ENCODE data around the gene TMUB1.

DNA sequence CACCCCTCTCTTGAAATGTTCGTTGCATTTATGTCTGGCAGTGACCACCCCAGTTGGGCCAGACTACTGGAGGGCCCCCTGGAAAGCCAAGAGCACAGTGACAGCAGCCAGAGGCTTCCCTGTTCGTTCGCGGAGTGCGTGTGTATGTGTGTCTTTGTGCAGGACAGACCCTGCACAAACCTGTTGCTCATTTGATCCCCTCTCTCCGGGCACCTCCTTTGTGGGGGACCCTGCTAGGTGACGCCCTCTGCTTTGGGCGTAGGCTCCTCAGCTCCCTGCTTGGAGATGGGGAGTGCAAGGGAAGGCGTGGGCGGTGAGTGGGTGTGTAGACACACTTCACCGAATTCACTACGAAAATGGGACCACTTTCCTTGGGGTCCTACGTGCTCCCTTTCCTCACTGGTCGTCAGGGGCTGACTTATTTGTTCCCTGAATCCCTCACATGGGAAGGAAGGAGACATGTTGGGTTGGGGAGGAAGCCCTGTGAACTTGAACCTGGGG, 41.7 kb upstream of the TMUB1 start:
- TF ChIP-seq BCL6 (CRISPR knock-in tag; IDR thresholded peaks at IDR 0.05) (no peak), DPF2 (IDR thresholded peaks at IDR 0.05) (no peak), POLR3A (IDR thresholded peaks at IDR 0.05; ENCODE audit: borderline replicate concordance, extremely low read depth, insufficient read depth, insufficient read length) (no peak), CREB1 (IDR thresholded peaks at IDR 0.05) (no peak), CREB1 (CRISPR knock-in tag; IDR thresholded peaks at IDR 0.05) (no peak), ZC3H4 (CRISPR knock-in tag; IDR thresholded peaks at IDR 0.05; ENCODE audit: borderline replicate concordance) (no peak), MTA3 (IDR thresholded peaks at IDR 0.05; ENCODE audit: borderline replicate concordance) (no peak), BHLHE40 (IDR thresholded peaks at IDR 0.05; ENCODE audit: low read length) (no peak)
- TF ChIP-seq, protein P1, sequence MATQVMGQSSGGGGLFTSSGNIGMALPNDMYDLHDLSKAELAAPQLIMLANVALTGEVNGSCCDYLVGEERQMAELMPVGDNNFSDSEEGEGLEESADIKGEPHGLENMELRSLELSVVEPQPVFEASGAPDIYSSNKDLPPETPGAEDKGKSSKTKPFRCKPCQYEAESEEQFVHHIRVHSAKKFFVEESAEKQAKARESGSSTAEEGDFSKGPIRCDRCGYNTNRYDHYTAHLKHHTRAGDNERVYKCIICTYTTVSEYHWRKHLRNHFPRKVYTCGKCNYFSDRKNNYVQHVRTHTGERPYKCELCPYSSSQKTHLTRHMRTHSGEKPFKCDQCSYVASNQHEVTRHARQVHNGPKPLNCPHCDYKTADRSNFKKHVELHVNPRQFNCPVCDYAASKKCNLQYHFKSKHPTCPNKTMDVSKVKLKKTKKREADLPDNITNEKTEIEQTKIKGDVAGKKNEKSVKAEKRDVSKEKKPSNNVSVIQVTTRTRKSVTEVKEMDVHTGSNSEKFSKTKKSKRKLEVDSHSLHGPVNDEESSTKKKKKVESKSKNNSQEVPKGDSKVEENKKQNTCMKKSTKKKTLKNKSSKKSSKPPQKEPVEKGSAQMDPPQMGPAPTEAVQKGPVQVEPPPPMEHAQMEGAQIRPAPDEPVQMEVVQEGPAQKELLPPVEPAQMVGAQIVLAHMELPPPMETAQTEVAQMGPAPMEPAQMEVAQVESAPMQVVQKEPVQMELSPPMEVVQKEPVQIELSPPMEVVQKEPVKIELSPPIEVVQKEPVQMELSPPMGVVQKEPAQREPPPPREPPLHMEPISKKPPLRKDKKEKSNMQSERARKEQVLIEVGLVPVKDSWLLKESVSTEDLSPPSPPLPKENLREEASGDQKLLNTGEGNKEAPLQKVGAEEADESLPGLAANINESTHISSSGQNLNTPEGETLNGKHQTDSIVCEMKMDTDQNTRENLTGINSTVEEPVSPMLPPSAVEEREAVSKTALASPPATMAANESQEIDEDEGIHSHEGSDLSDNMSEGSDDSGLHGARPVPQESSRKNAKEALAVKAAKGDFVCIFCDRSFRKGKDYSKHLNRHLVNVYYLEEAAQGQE (IDR thresholded peaks at IDR 0.05; ENCODE audit: borderline replicate concordance), result no peak
- TF ChIP-seq, protein P1 (CRISPR knock-in tag; IDR thresholded peaks at IDR 0.05; ENCODE audit: low read depth), result no peak
- TF ChIP-seq, protein P2, sequence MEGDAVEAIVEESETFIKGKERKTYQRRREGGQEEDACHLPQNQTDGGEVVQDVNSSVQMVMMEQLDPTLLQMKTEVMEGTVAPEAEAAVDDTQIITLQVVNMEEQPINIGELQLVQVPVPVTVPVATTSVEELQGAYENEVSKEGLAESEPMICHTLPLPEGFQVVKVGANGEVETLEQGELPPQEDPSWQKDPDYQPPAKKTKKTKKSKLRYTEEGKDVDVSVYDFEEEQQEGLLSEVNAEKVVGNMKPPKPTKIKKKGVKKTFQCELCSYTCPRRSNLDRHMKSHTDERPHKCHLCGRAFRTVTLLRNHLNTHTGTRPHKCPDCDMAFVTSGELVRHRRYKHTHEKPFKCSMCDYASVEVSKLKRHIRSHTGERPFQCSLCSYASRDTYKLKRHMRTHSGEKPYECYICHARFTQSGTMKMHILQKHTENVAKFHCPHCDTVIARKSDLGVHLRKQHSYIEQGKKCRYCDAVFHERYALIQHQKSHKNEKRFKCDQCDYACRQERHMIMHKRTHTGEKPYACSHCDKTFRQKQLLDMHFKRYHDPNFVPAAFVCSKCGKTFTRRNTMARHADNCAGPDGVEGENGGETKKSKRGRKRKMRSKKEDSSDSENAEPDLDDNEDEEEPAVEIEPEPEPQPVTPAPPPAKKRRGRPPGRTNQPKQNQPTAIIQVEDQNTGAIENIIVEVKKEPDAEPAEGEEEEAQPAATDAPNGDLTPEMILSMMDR (IDR thresholded peaks at IDR 0.05 in 2 of 3, conservative IDR thresholded peaks at IDR 0.05 in 1 of 3; ENCODE audit: insufficient read depth in 2 of 3, low read depth in 1 of 3, low read length in 3 of 3), result no peak
- TF ChIP-seq, protein P3, sequence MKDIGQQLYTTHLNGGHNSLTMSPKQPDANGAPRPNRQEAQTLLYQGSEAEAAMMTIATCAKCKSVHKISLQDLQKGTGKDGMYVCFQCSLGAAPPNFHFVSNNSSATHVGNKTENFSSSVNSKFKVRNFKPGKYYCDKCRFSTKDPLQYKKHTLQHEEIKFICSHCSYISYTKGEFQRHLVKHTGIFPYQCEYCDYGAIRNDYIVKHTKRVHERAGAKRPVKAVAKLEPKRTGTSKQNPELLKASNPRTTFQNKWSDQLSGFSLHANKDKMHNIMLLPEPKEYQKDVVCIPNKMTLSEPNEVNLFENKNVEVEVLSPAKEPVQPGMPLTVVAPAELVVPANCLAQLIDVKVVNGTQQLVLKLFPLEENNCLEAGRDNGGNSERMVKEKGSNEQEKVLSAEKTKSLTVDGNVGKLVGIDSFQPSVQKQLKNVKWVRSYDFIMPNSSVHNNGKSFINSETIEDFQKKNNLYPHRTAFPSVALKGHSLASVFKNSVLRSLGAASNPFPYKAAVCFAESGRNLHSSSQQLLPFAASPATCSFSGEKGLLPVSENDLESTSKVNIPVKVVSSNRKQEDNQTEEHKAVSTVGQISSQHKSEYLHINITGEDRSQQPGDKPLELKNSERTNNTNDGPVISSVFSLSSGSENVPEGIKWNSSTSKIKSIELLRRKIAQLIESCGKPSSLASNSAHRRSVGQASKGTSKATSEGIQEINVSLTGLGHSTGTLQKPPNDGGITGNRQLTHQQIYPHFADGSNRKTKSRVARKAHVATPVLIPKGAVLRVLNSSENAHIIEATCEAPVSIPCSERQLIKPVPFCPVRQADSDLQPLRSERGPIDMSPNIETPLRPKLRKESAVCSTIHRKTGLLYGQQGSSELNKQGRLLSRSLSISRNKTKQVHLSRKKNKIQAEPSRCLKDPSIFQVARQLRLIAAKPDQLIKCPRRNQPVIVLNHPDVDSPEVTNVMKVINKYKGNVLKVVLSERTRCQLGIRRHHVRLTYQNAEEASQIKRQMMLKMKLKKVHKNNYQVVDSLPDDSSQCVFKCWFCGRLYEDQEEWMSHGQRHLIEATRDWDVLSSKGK (CRISPR knock-in tag; IDR thresholded peaks at IDR 0.05), result no peak
- TF ChIP-seq, protein P4, sequence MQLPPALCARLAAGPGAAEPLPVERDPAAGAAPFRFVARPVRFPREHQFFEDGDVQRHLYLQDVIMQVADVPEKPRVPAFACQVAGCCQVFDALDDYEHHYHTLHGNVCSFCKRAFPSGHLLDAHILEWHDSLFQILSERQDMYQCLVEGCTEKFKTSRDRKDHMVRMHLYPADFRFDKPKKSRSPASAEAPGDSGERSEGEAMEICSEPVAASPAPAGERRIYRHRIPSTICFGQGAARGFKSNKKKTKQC (CRISPR knock-in tag; IDR thresholded peaks at IDR 0.05), result no peak
- TF ChIP-seq, protein P5, sequence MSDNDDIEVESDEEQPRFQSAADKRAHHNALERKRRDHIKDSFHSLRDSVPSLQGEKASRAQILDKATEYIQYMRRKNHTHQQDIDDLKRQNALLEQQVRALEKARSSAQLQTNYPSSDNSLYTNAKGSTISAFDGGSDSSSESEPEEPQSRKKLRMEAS (CRISPR knock-in tag; IDR thresholded peaks at IDR 0.05), result no peak

Measured in K562 (cell line).